ENCODE data around the gene RAG2. TPM values are rescaled to one million over a fixed set of nuclear protein-coding genes. Genes with fewer than 3 reads are reported as not detected.

The RAG2 gene
- total and polyA plus RNA-seq, 9 donors = not detected

- H3K9me3 ChIP-seq = no peaks in the 10 kb centered on the region
- WGBS, 3 donors = 69 to 77% (median 71%) methylated on average over 6 of the region's 6 CpGs
- H3K4me3 ChIP-seq = no peak overlapping the region
- no peak for TF ChIP-seq EP300 (IDR thresholded peaks at IDR 0.05)
- no peak for TF ChIP-seq POLR2A (IDR thresholded peaks at IDR 0.05)
- no peak for TF ChIP-seq CTCF (IDR thresholded peaks at IDR 0.05)
- no peaks in the 10 kb centered on the region for H3K27me3 ChIP-seq
- H3K27ac ChIP-seq = no peak overlapping the region
- intact Hi-C loops (cut with DNase I) = no loop called here
- no peaks in the 10 kb centered on the region for H3K36me3 ChIP-seq
- DNase-seq = no peak
- H3K4me1 ChIP-seq (ENCODE audit: insufficient read depth) = no peaks in the 10 kb centered on the region
Measured at GRCh38 chr11:36605221-36606216, 7.5 kb upstream of the RAG2 start.

GRCh38 chr11:36602135-36602534, 4.1 kb upstream of the RAG2 start:
- no peaks in the 10 kb centered on the region for H3K27me3 ChIP-seq
- no peaks in the 10 kb centered on the region for H3K36me3 ChIP-seq
- no peaks in the 10 kb centered on the region for H3K4me1 ChIP-seq (ENCODE audit: insufficient read depth)
- H3K4me3 ChIP-seq = no peak overlapping the region
- no peak overlapping the region for H3K27ac ChIP-seq
- TF ChIP-seq CTCF (IDR thresholded peaks at IDR 0.05) (no peak), POLR2A (IDR thresholded peaks at IDR 0.05) (no peak), EP300 (IDR thresholded peaks at IDR 0.05) (no peak)
- no peak for DNase-seq
- intact Hi-C loops (cut with DNase I) = no loop called here
- no peaks in the 10 kb centered on the region for H3K9me3 ChIP-seq

GRCh38 chr11:36601155-36601554, 3.1 kb upstream of the RAG2 start:
- H3K4me1 ChIP-seq (ENCODE audit: insufficient read depth) = no peaks in the 10 kb centered on the region
- TF ChIP-seq EP300 (IDR thresholded peaks at IDR 0.05) (no peak), CTCF (IDR thresholded peaks at IDR 0.05) (no peak), POLR2A (IDR thresholded peaks at IDR 0.05) (no peak)
- WGBS, 3 donors = 83 to 91% (median 90%) methylated on average over 2 of the region's 2 CpGs

GRCh38 chr11:36600180-36600579, 2.1 kb upstream of the RAG2 start:
- H3K27me3 ChIP-seq = no peaks in the 10 kb centered on the region
- no peaks in the 10 kb centered on the region for H3K36me3 ChIP-seq
- no peaks in the 10 kb centered on the region for H3K9me3 ChIP-seq
- TF ChIP-seq CTCF (IDR thresholded peaks at IDR 0.05) (no peak), POLR2A (IDR thresholded peaks at IDR 0.05) (no peak), EP300 (IDR thresholded peaks at IDR 0.05) (no peak)
- H3K4me1 ChIP-seq (ENCODE audit: insufficient read depth) = no peaks in the 10 kb centered on the region
- intact Hi-C loops (cut with DNase I) = no loop called here
- no peak overlapping the region for H3K4me3 ChIP-seq
- 89 to 92% (median 89%) methylated on average over 7 of the region's 7 CpGs for WGBS, 3 donors
- no peak overlapping the region for H3K27ac ChIP-seq
- no peak for DNase-seq

More at GRCh38 chr11:36601155-36601554, 3.1 kb upstream of the RAG2 start:
- no peaks in the 10 kb centered on the region for H3K36me3 ChIP-seq
- no peak overlapping the region for H3K27ac ChIP-seq
- H3K9me3 ChIP-seq = no peaks in the 10 kb centered on the region
- intact Hi-C loops (cut with DNase I) = no loop called here
- H3K4me3 ChIP-seq = no peak overlapping the region
- H3K27me3 ChIP-seq = no peaks in the 10 kb centered on the region
- DNase-seq = no peak
